Stomach smooth muscle (tissue), 2 donors: ENCODE results near the gene MAP7.
"Not testable (repeated sequence)": the region's sequence is repeated elsewhere in the genome, so short reads cannot be mapped to it uniquely, and the experiment has no call there.

Experiments
- H3K27ac ChIP-seq: one replicate; pipeline ENCODE4 v1.7.0; 2013; ENCODE audit warnings: mild to moderate bottlenecking, low read length, inconsistent platforms
- H3K27me3 ChIP-seq, 2 donors: one replicate each; pipeline ENCODE4 v1.7.0; 2013; ENCODE audit warnings: low read length in 2 of 2; ENCODE audit not compliant: insufficient read depth in 2 of 2, control insufficient read depth in 1 of 2
- H3K36me3 ChIP-seq, 2 donors: one replicate each; pipeline ENCODE4 v1.7.0; 2013; ENCODE audit warnings: low read length in 2 of 2; ENCODE audit not compliant: control insufficient read depth in 2 of 2, insufficient read depth in 2 of 2
- H3K4me1 ChIP-seq: one replicate; pipeline ENCODE4 v1.7.0; 2013; ENCODE audit warnings: low read length; ENCODE audit not compliant: control insufficient read depth, insufficient read depth
- H3K4me3 ChIP-seq, 2 donors: one replicate each; pipeline ENCODE4 v1.7.0; 2013; ENCODE audit warnings: low read length in 2 of 2
- H3K9ac ChIP-seq, 2 donors: one replicate each; pipeline ENCODE4 v1.7.0; 2013; ENCODE audit warnings: low read length in 2 of 2, mild to moderate bottlenecking in 1 of 2
- H3K9me3 ChIP-seq, 2 donors: one replicate each; pipeline ENCODE4 v1.7.0; 2013; ENCODE audit warnings: low read length in 2 of 2; ENCODE audit not compliant: control insufficient read depth in 2 of 2
- donor health status: healthy.
- donor health status: Pancreatic carcinoma.

Gene MAP7

DNA sequence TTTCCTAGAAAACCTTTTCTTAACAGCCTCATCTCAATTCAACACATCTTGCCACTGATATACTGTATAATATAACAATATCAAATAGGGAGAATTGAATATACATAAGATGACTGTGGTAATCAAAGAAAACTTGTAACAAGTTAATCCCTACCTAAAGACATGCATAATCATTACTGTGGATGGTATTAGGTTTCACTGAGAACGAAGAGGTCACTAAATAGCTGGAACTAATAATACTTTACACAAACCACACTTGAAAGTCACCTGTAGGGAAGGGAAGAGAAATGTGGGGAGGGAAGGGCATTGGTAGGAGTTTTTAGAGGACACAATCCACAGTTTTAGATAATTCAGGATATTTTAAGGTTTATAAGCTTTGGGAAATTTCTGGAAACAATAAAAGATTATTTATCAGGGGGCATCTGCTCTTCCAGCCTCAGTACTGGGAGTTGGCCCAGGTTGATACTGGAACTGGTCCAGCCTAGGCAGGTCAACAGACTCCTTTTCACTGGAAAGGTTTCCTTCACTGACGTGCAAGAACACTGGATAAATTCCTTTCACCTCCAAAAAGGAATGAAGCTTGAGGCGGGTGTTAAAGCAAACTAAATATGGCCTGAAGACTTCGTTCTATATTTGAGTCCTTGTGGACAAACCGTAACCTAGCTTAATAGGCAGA is 44.0 kb downstream of the MAP7 start:
- no peaks in the 10 kb centered on the region for H3K36me3 ChIP-seq

DNA sequence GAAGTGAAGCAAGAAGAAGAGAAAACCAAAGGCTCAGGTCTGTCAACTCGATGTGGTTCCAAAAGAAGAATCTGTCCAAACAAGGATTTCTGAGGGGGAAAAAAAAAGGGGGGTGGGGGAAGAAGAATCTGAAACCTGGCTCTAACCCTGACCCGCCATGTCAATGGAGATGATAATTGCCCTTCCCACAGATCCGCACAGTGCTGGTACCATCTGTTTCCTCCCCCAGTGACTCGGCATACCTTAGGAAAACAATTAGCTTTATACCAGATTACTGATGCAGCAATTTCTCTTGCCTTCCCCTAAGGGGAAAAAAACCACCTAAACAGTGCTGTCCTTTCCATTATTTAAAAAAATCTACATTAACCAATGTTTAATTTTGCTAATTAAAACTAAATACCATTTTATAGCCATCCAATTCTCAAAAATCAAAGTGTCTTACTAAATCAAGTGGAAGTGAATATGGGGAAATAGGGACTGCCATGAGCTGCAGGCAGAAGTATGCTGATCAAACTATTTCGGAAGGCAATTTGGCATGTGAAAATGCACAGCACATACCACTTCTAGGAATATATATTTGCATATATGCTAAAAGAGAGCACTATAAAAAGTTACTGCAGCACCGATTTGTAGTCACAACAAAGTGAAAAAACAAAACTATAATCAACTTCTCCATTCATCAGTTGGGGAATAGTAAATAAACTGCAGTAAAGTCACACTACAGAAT is 46.8 kb downstream of the MAP7 start:
- Histone ChIP-seq H3K36me3 (no peaks in the 10 kb centered on the region), H3K4me1 (no peaks in the 10 kb centered on the region), H3K4me3 (no peak overlapping the region), H3K9me3 (no peaks in the 10 kb centered on the region), H3K27ac (no peak overlapping the region), H3K27me3 (no peaks in the 10 kb centered on the region), H3K9ac (no peak overlapping the region)

More for the DNA sequence above, 44.0 kb downstream of the MAP7 start:
- H3K9ac ChIP-seq, result no peak overlapping the region
- no peak overlapping the region for H3K4me3 ChIP-seq
- no peaks in the 10 kb centered on the region for H3K4me1 ChIP-seq
- H3K9me3 ChIP-seq, result no peaks in the 10 kb centered on the region
- no peak overlapping the region for H3K27ac ChIP-seq
- H3K27me3 ChIP-seq, result no peaks in the 10 kb centered on the region

DNA sequence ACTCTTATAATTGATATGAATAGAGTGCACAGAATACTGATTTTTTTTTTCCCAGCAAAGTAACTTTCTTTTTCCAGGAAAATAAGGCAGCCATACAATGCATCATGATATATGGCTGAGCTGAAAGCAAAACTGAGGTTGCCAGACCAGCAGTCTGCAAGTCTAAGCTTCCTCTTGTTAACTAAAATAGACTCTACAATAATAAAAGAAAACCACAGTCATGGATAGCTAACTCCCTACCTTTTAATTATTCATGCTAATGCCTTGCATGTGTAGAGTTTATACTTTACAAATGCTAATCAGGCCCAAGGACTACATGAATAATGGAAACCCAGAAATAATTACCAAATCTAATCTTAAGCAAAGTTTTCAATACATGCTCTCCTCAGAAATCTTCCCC is 47.4 kb downstream of the MAP7 start:
- no peak overlapping the region for H3K9ac ChIP-seq
- no peaks in the 10 kb centered on the region for H3K27me3 ChIP-seq
- H3K9me3 ChIP-seq, result no peaks in the 10 kb centered on the region
- H3K36me3 ChIP-seq, result no peaks in the 10 kb centered on the region
- no peak overlapping the region for H3K4me3 ChIP-seq
- no peak overlapping the region for H3K27ac ChIP-seq
- H3K4me1 ChIP-seq, result no peaks in the 10 kb centered on the region

DNA sequence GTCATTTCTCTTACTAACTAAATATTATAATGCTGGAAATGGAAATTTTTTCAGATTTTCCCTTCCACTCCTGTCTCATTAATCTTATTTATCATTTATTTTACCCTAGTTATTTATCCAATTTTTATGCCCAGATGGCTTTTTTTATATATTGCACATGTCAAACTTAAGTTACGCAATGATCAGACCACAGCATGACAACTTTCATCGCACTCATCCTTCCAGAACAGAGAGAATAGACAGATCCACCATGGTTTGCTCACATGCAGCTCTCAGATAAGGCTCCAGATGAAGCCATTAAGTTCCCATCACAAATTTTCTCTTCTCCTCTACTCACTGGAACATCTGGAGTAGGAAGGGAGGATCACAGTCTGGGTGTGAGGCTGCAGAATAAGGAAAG is 48.7 kb downstream of the MAP7 start:
- H3K4me1 ChIP-seq, result no peaks in the 10 kb centered on the region
- H3K27ac ChIP-seq, result no peak overlapping the region
- no peaks in the 10 kb centered on the region for H3K9me3 ChIP-seq

DNA sequence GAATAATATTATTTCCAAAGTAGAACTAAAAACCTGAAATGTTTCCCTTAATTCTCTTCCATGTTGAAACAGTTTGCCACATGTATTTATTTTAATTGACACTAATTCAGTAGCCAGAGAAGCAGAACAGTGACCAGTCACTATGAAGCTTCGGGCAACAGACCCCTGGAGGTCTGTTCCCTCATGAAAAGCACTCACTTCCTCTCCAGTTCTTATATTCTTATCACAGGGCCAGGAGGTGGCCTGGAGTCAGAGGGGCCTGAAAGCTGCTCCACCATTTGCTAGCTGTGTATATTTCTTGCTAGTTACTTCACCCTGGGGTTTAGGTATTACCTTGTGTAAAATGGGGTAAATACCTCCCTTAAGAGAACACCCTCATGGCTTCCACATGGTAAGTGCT is 49.1 kb downstream of the MAP7 start:
- H3K27me3 ChIP-seq, result no peaks in the 10 kb centered on the region
- no peaks in the 10 kb centered on the region for H3K9me3 ChIP-seq
- H3K27ac ChIP-seq, result no peak overlapping the region

More for the DNA sequence above, 48.7 kb downstream of the MAP7 start:
- no peaks in the 10 kb centered on the region for H3K36me3 ChIP-seq
- H3K27me3 ChIP-seq, result no peaks in the 10 kb centered on the region
- no peak overlapping the region for H3K9ac ChIP-seq
- no peak overlapping the region for H3K4me3 ChIP-seq

DNA sequence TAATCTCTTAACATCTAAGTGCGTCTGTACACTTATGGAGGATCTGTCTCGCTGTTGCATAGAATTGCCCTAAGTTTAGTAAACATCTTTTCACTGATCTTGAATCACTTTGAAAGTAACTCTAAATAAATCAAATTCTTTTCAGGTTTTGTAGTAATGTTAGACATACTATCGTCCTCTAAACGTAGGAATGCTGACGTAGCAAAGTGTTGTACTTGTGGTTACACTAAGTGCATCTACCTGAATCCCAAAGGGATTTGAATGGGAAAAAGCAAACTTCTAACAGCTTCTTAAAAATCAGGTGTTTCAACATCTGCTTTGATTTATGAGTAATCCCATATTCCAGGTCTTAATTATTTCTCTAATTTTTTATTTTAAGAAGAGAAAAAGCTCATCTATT is 49.8 kb downstream of the MAP7 start:
- Histone ChIP-seq H3K9me3 (no peaks in the 10 kb centered on the region), H3K4me3 (no peak overlapping the region), H3K27me3 (no peaks in the 10 kb centered on the region), H3K9ac (no peak overlapping the region), H3K27ac (no peak overlapping the region), H3K36me3 (no peaks in the 10 kb centered on the region), H3K4me1 (no peaks in the 10 kb centered on the region)

More for the DNA sequence above, 49.1 kb downstream of the MAP7 start:
- H3K4me1 ChIP-seq, result no peaks in the 10 kb centered on the region
- no peak overlapping the region for H3K4me3 ChIP-seq
- H3K36me3 ChIP-seq, result no peaks in the 10 kb centered on the region
- no peak overlapping the region for H3K9ac ChIP-seq

DNA sequence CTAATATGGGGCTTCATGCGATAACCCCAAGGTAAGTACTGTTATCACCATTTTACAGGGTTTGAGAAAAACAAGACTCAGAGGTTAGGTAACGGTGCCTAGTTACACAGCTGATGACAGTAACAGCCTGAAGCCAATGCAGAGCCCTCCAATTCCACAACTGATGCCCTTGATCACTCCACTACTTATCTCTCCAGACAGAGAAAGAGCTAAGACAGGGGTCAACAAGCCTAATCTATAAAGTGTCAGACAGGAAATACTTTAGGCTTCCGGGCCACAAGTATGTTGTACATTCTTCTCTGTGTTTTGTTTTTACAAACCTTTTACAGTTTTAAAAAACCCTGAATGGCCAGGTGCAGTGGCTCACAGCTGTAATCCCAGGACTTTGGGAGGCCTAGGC is 50.9 kb downstream of the MAP7 start:
- H3K9me3 ChIP-seq, result no peaks in the 10 kb centered on the region
- H3K4me3 ChIP-seq, result no peak overlapping the region
- H3K4me1 ChIP-seq, result no peaks in the 10 kb centered on the region
- no peak overlapping the region for H3K9ac ChIP-seq
- H3K27ac ChIP-seq, result no peak overlapping the region
- H3K36me3 ChIP-seq, result no peaks in the 10 kb centered on the region
- no peaks in the 10 kb centered on the region for H3K27me3 ChIP-seq

DNA sequence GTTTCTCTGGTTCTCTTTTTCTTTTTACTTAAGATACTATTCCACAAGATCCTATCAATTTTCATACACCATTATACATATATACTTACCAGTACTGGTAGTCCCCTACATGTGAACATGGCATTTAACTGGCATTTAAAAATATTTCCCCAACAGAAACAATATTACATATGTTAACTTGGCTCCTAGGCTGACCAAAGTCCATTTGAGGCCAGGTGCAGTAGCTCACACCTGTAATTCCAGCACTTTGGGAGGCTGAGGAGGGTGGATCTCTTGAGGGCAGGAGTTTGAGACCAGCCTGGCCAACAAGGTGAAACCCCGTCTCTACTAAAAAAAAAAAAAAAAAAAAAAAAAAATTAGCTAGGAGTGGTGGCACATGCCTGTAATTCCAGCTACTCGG is 53.8 kb downstream of the MAP7 start:
- H3K4me3 ChIP-seq, H3K9me3 ChIP-seq, H3K27ac ChIP-seq, H3K36me3 ChIP-seq, H3K4me1 ChIP-seq, H3K9ac ChIP-seq, H3K27me3 ChIP-seq: not testable (repeated sequence)

DNA sequence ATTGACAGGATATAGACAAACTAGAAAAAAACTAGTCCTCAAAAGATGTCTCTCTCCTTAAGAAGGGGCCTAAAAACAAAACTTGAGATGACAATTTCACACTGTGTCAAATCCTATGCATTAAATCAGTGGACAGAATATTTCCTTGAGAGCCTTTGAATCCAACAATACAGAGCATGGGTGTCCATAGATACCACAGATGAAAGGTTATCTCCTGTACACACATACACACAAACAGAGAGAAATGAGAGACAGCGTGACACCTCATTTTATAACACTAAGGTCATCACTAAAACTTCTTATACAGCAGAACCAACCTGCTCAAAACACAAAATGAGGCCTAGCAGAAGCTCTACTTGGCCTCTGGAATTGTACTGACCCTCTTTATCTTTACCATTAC is 55.5 kb downstream of the MAP7 start:
- no peak overlapping the region for H3K4me3 ChIP-seq
- no peaks in the 10 kb centered on the region for H3K9me3 ChIP-seq
- no peak overlapping the region for H3K9ac ChIP-seq
- H3K27ac ChIP-seq, result no peak overlapping the region
- no peaks in the 10 kb centered on the region for H3K27me3 ChIP-seq
- H3K36me3 ChIP-seq, result no peaks in the 10 kb centered on the region
- no peaks in the 10 kb centered on the region for H3K4me1 ChIP-seq

DNA sequence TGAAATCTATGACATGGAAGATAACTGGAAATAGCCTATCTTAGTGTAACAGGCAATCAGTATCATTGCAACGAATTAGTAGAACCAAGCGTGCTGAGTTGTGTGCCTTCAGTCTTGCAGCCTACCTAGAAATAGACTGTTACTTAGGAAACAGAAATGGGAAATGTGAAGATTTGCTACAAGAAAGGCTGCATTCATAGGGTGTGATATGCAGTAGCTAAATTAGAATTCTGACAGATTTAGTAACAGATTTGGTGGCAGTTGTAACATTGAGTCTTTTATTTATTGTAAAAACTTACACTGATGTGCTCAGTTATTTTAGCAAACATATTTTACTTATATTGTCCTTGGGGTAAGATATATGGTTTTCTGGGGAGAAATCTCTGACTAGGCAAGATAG is 56.2 kb downstream of the MAP7 start:
- Histone ChIP-seq H3K9me3 (no peaks in the 10 kb centered on the region), H3K4me1 (no peaks in the 10 kb centered on the region), H3K27ac (no peak overlapping the region), H3K9ac (no peak overlapping the region), H3K4me3 (no peak overlapping the region), H3K36me3 (no peaks in the 10 kb centered on the region), H3K27me3 (no peaks in the 10 kb centered on the region)

DNA sequence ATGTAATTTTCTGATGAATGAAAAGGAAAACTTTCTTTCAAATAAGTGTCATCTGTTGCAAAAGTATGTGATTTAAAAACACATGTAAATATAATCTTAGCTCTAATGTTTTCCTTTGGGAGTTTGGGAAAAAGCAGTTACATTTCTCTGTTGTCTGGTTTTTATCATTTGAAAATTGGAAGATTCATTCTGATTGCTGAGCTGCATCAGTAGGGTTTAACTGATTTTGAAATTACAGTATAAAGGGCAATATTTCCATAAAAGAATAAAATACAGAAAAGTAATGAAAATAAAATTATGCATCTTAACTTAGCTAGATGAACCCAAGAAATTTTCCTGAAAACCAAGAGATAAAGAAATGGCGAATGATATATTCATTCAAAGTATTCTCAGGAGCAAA is 57.8 kb downstream of the MAP7 start:
- no peak overlapping the region for H3K4me3 ChIP-seq

More for the DNA sequence above, 57.8 kb downstream of the MAP7 start:
- no peak overlapping the region for H3K27ac ChIP-seq
- no peaks in the 10 kb centered on the region for H3K4me1 ChIP-seq
- no peaks in the 10 kb centered on the region for H3K9me3 ChIP-seq
- no peaks in the 10 kb centered on the region for H3K27me3 ChIP-seq
- H3K9ac ChIP-seq, result no peak overlapping the region
- no peaks in the 10 kb centered on the region for H3K36me3 ChIP-seq
